Hippocampal formation (tissue), 2 donors: Measurements from ENCODE around the gene ELOVL4.

ENCODE experiments used
- DNase-seq, 2 donors: peaks; one replicate each; lab custom pipeline; 2025; lab: John Stamatoyannopoulos, UW

The ELOVL4 gene

GRCh38 chr6:79911992-79912391 lies 35.4 kb downstream of the ELOVL4 start:
- DNase-seq = no peak

GRCh38 chr6:79909517-79909916 lies 37.8 kb downstream of the ELOVL4 start:
- no peak for DNase-seq

- no peak for DNase-seq
Observed at GRCh38 chr6:79902046-79902445, 45.3 kb downstream of the ELOVL4 start.

- no peak for DNase-seq
Observed at GRCh38 chr6:79898076-79898475, 49.3 kb downstream of the ELOVL4 start.

DNA sequence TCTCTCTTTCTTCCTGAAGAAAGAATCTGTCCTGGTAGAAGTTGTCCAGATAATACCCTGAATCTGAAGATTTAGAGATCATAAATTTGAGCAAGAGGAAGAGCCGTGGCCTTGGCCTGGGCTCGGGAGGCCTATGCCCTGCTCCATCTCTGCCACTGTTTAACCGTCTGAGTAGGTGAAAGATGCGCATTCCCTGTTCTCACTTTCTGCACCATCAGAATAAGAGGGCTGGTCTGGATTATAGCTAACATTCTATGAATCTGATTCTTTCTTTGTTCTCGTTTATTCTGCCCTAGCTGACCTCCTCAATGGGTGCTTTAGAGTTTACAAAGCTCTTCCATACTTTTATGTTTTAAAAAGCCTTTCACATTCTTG lies 51.3 kb downstream of the ELOVL4 start:
- DNase-seq = no peak

- DNase-seq = no peak
Observed at GRCh38 chr6:79895382-79896074, 51.8 kb downstream of the ELOVL4 start.

DNA sequence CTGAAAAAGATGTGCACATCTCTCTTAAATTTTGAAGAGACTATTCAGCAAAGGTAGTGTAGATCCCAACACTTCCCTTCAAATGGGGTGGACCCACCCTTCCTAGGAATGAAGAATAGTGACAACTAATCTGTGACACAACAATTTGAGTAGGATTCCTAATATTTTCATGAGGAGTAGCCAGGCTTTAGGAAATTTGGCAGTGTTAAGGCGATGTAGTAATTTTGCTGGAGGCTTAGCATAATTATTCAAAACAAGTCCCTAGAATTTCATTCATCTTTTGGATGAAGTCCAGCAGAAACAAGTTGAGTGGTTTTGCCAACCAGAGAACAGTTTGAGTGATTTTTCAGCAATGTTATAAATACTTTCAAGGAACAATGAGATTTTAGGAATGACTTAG lies 52.4 kb downstream of the ELOVL4 start:
- no peak for DNase-seq

DNA sequence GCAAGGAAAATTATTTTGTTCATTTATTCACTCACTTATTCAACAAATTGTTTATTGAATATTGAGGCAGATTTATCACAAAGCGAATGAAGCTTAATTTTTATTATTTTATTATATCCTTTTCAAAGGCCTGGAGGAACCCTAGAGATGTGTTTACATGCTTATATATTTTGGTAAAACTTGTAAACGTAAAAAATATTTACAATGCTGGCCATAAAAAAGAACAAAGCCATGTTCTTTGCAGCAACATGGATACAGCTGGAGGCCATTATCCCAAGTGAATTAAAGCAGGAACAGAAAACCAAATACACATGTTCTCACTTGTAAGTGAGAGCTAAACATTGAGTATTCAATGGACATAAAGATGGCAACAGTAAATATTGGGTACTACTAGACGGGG lies 58.8 kb downstream of the ELOVL4 start:
- DNase-seq = no peak

DNA sequence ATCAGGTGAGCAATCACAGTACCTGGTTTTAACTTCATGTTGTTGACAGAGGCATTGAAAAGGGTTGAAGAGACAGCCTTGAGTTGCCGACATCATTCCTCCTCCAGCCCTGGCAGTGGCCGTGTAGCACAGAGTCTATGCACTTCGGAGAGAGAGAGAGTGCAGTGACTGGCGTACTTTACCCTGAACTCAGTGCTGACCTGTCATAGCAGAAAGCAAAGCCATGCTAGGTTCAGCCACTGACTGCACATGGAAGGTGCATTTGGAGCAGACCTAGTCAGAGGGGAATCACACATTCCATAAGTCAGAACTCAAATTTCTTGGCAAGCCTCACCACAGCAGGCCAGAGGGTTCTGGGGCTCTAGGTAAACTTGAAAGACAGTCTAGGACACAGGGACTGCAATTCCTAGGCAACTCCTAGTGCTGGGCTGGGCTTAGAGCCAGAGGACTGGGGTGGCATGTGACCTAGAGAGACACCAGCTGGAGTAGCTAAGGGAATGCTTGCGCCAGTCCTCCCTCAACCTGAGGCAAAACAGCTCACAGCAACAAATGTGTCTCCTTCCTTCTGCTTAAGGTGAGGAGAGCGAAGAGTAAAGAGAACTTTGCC lies 69.1 kb downstream of the ELOVL4 start:
- no peak for DNase-seq

GRCh38 chr6:79874531-79875134 lies 72.7 kb downstream of the ELOVL4 start:
- DNase-seq = no peak

DNA sequence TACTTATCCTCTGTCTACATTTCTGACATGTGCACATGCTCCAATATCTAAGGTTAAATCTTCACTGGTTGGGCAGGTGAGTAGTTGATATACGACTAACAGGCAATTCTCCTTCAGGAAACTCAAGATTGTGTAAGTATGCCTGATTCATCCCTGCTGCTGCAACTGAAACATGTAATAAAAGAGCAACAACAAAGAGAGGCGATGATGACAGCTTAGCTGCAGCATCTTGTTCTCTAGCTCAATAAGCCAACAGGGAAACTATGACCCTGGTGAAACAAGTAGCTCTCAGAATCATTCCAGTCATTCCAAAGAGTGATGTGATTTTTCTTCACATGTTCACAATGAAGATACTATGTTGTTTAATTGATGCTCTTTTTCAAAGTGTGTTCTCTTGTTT lies 74.4 kb downstream of the ELOVL4 start:
- DNase-seq = no peak

DNA sequence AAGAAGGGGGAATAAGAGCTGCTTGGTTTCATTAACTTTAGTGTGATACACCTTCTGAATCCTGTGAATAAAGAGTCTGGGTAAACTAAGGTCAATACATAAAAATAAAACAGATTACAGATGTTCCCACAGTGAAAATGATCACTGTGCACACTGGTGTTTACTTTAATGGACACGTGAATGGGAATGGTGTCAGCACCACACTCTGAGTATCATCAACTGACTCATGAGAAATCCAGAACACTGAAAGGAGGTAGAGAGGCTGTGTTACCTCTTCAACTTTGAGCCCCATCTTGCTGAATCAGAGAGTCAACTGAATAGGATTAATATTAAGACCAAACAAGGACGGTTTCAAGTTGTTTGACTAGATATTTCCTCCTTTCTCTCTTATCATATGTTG lies 75.0 kb downstream of the ELOVL4 start:
- no peak for DNase-seq

GRCh38 chr6:79869600-79870084 lies 77.7 kb downstream of the ELOVL4 start:
- DNase-seq = peak; percentile 46 to 64

- DNase-seq = no peak
Observed at GRCh38 chr6:79869184-79869583, 78.2 kb downstream of the ELOVL4 start.

GRCh38 chr6:79868098-79868722 lies 79.1 kb downstream of the ELOVL4 start:
- DNase-seq = peak; percentile 2 to 74
